Fibroblast of villous mesenchyme (primary cell): ENCODE measurements around the gene TDRD12. TPM values are rescaled to one million over a fixed set of nuclear protein-coding genes. Genes with fewer than 3 reads are reported as not detected.

ENCODE experiments used
- DNase-seq: peaks from one replicate; pipeline ENCODE4 v3.0.0-alpha.2; 2010; ENCODE audit warnings: low read depth
- H3K4me3 ChIP-seq: 2 replicates; pipeline ENCODE4 v1.5.1; 2011; ENCODE audit warnings: low read depth, mild to moderate bottlenecking, low read length
- total RNA-seq: library from RNA; depleted of rRNA; stranded (reverse); fragments of >200 nt; gene quantifications from 2 replicates; pipeline ENCODE4 v1.2.3, GENCODE V29; 2012
- TF ChIP-seq, protein P1 (sequence below): IDR thresholded peaks from 2 replicates; pipeline ENCODE4 v1.5.1; 2012; ENCODE audit warnings: low read depth, mild to moderate bottlenecking, low read length; ENCODE audit not compliant: insufficient read depth

Gene TDRD12
- total RNA-seq, 1 donor, result under 0.01 TPM

DNA sequence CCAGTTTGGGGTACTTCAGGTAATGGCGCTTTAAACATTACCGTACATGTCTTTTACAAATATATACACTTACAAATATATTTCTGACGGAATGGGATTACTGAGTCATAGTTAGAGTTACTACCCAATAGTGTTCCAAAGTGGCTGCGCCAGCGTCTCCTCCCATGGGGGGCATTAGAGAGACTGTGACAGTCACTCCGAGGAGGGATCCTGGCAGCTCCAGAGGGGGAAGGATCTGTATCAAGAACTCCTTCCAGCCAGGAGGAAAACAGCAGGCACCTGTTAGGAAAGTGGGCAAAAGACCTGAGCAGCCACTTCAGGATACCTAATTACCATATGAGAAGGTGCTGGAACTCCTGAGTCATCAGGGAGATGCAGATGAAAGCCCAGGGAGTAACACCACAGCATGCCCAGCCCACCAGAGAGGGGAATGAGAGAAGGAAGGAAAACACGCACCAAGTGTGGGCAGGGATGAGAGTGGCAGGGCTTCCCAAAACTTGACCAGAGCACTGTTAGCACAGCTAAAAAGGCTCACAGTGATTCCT, 97.1 kb downstream of the TDRD12 start:
- H3K4me3 ChIP-seq, result no peak overlapping the region
- no peak for DNase-seq
- TF ChIP-seq, protein P1, sequence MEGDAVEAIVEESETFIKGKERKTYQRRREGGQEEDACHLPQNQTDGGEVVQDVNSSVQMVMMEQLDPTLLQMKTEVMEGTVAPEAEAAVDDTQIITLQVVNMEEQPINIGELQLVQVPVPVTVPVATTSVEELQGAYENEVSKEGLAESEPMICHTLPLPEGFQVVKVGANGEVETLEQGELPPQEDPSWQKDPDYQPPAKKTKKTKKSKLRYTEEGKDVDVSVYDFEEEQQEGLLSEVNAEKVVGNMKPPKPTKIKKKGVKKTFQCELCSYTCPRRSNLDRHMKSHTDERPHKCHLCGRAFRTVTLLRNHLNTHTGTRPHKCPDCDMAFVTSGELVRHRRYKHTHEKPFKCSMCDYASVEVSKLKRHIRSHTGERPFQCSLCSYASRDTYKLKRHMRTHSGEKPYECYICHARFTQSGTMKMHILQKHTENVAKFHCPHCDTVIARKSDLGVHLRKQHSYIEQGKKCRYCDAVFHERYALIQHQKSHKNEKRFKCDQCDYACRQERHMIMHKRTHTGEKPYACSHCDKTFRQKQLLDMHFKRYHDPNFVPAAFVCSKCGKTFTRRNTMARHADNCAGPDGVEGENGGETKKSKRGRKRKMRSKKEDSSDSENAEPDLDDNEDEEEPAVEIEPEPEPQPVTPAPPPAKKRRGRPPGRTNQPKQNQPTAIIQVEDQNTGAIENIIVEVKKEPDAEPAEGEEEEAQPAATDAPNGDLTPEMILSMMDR, result no peak

DNA sequence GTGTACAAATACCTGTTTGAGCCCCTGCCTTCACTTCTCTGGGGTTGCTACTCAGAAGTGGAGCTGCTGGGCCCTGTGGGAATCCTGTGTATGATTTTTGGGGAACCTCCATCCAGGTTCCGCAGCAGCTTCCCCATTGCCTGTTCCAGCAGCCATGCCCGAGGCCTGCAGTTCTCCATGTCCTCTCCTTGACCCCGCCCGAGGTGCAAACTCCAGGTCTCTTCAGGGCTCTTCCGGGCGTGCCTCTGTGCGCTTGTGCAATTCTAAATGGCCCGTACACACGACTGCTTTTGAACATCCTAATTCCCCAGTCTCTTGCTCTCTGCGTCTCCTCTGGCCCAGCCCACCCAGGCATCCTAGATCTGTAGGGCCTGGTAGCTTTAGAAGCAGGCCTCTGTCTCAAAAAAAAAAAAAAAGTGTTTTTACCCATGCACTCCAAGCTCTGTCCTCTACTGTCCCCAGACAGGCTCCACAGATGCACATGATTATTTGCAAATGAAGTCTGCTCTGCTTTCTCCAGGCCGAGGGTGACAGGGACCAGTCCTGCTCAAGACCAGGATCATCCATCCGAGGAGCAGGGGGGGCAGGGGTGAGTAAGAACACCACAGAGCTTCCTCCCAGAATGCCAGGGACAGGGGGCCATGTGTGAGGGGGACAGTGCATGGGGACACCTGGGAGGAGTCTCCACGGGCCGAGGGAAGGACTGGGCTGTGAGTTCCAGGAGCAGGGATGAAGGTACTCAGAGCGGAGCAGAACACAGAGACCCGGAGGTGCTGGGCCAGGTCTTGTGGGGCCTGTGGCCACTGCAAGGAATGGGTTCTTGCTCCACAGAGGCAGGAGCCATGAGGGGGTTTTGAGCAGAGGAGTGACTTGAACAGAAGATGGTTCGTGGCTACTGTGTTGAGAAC, 98.3 kb downstream of the TDRD12 start:
- H3K4me3 ChIP-seq, result no peak overlapping the region
- TF ChIP-seq, protein P1, result no peak
- DNase-seq, result no peak

DNA sequence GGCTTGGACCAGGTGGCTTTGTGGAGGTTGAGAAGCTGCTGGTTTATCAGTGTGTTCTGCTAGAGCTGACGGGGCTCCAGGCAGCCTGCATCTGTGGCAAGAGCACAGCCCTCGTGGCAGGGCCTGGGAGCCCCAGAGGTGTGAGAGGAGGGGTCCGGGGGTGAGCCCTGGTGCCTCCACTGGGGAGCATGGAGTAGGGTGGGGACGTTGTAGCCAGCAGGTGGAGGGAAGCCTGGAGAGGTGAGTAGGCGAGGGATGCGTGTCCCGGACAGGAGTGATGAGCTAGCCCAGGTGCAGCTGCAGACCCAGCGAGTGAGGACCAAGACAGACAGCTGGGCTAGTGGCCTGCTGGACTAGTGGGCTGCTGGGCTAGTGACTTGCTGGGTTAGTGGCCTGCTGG, 99.0 kb downstream of the TDRD12 start:
- no peak overlapping the region for H3K4me3 ChIP-seq
- DNase-seq, result no peak
- TF ChIP-seq, protein P1, result no peak

DNA sequence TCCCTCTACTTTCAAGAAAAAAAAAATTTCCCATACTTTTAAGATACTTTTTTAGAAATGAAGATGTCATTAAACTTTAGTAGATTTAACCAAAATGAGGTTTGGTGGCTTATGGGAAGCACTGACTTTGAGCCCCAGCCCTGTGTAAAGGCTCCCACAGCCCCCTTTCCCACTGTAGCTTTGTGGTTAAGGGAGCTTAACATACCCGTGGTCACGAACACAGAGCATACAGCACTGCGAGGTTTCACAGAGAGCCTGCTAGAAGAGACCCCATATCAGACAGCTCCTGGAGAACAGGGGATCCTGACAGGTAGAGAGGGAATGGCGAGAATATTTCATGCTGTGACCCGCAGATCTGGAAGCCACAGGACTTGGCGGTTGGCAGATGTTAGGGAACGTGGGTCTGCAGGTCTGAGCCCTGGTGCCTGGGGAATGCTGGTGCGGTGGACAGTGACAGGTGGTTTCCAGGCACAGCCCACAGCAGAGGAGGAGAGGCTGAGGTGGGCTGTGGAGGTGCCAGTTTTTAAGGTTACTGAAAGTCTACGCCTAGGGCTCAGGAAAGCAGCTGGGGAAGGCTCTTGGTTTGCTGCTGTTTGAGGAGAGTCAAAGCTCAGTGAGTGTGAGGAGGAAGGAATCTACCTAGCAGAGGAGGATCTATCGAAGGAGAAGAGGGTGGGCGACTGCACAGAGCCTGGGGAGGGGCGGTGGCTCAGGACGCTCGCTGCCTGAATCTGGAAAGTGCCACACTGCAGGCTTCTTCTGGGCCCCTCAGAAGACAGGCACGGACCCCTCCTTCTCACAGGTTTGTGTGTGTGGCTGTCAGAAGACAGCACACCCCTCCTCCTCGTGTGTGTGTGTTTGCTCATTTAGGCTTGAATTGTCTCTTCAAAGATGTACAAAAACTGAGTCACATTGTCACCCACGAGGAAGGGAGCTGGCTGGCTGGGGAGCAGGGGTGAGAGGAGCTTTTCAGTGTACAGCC, 100.1 kb downstream of the TDRD12 start:
- DNase-seq, result no peak
- TF ChIP-seq, protein P1, result no peak
- no peak overlapping the region for H3K4me3 ChIP-seq

DNA sequence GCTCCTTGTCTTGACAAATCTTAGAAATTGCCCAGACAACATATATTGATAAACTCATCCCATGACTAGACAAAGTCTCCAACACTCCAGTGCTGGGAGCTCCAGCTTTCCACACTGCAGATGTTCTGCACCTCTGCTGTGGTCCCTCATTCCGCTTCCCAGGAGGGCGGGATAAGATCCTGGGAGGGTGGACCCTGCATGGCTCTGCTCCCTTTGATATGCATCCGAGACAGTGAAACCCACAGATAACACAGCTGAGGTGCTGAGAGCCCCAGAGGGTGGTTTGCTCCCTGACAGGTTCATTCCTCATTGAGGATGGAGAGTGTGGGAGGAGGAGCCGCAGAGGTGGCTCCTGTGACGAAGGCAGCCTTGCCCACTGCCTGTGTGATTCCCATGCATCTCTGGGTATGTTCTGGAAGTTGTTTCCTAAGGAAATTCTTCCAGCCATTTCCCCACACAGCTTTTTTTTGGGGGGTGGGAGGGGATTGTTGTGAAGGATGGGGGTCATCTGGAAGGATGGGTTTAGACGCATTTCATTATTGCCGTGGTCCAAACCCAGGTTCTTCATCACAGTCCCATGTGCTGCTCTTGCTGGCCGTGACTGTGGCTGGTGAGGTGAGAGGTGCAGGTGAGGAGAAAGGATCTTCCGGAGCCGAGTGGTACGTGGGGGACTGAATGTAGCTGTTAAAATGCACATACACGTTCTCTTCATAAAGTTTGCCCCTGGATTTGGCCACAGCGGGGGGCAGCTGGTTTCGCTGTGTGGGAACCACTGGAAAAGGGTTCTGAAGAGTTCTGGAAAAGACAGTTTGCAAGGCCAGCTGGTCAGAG, 103.6 kb downstream of the TDRD12 start:
- TF ChIP-seq, protein P1, result no peak
- DNase-seq, result no peak
- no peak overlapping the region for H3K4me3 ChIP-seq

DNA sequence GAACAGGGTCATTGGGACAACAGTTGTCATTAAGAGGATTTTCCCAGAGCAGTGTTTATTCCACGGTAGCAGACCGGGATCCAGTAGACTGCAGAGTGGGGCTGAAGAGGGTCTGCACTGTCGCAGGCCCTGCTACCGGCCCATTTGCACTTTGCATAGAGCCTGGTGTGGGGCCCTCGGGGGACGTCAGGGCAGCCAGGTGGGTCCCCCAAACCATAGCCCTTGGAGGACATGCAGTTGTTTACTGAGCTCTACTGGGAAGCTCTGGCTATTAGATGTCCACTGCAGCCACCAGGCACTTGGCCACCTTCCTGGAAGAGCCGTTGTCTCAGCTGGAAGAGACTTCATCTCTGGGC, 104.2 kb downstream of the TDRD12 start:
- TF ChIP-seq, protein P1, result no peak
- no peak overlapping the region for H3K4me3 ChIP-seq
- no peak for DNase-seq
